H4 (cell line): ENCODE measurements around the gene MSRB1. TPM values are rescaled to one million over a fixed set of nuclear protein-coding genes. Genes with fewer than 3 reads are reported as not detected.

Source experiments
- DNase-seq: peaks from one replicate; pipeline ENCODE4 v3.0.0-alpha.2; 2015; ENCODE audit warnings: low spot score
- total RNA-seq: library from RNA; depleted of rRNA; stranded (reverse); fragments of >200 nt; shearing (Covaris generic); gene quantifications from 2 replicates; pipeline ENCODE4 v1.2.3, GENCODE V29; 2014; rRNA removed

The MSRB1 gene, protein sequence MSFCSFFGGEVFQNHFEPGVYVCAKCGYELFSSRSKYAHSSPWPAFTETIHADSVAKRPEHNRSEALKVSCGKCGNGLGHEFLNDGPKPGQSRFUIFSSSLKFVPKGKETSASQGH
- total RNA-seq, result 25.3 and 32.7 TPM in 2 replicates

DNA sequence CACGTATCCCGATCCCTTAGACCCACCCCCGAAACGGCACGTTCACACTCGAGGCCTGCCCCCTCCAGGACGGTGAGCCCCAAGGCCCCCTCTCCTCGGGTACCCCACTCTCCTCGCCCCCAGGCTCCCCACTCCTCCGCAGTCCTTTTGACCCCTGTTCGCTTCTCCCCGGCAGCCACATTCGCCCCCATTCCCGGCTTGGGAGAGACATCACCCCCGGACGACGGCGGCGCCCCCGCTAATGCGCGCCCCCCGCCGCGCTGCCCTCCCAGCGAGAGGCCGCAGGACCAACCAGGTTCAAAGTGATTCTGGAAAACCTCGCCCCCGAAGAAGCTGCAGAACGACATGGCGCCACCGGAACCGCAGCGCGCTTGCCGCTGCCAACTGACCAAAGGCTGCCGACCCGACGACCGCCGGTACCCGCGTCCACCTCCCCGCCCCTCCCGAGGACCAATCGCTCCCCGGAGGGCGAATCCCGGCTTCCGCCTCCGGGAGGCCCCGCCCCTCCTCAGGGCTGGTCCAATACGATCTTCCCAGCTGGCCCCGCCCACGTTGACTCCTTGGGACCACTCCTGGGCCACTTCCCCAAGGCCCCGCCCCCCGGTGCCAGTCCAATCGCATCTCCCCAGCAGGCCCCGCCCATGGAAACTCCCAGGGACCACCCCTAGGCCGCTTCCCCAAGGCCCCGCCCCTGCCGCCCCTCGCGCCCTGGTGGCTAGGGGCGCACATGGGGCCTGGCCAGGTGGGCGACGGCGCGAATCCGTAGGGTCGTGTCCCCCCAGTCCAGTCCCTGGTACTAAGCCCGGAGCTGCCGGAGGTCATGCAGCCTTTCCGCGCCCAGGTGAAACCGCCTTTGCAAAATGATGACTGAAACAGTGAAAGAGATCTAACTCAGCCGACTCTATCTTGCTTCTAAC is at the start of gene MSRB1:
Gene MSRB1 (minus strand): TSS at position 390 of the 917 bp plus-strand sequence. CDS start 43 bp downstream, at position 347.
- peak; percentile 97 for DNase-seq

- no peak for DNase-seq
Observed at GRCh38 chr16:1991948-1992703, 49.1 kb upstream of the MSRB1 start.

DNA sequence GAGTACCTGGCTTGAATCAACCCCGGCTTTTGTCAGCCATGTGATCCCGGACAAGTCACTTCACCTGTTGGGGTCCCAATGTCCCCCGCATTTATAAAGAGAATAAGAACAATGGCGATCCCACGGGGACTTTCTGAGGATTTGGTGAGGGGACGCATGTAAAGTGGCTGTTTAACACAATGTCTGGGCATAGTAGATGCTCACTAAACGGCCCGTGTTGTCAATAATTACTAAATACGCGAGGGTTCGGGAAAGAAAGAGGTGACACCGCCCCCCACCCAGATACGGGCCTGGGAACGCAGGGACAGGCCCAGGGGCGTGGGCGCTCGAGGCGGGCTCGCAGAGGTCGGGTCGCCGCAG is 48.6 kb upstream of the MSRB1 start:
- DNase-seq, result no peak

- no peak for DNase-seq
Observed at GRCh38 chr16:1991135-1991551, 48.1 kb upstream of the MSRB1 start.

DNA sequence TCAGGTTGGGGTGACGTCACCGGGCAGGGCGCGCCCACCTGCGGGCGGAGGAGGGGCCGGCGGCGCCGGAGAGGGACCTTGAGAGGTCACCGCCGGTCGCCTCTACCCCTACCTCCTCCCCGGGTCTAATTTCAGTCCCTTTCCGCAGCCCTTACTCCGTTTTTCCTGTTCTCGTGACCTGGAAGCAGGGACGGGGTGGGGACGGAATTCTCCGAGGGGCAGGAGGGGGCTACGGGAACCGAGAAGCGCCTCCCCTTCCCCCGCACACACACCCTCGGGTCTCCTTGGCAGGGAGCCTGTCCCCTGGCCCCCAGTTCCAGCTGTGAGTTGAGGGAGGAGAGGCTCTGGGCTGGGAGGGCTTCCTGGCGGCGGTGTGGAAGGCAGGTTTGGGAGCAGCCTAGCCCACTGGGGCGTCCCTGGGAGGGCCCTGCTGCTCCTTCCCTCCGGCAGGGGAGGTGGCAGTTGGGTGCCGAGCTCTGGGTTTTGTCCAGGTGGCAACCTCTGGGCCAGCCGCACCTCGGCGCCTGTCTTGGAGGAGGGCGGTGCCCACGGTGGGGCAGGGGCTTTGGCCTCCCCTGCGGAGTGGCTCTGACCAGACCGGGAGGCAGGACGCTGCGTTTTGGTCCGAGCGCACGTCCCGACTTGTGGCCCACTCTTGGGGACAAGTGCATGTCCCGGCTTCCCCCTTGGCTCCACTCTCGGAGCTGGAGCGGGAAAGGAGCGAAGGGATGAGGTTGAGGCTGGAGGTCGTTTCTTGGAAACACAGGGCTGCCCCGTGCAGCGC is 47.5 kb upstream of the MSRB1 start:
- DNase-seq, result no peak

DNA sequence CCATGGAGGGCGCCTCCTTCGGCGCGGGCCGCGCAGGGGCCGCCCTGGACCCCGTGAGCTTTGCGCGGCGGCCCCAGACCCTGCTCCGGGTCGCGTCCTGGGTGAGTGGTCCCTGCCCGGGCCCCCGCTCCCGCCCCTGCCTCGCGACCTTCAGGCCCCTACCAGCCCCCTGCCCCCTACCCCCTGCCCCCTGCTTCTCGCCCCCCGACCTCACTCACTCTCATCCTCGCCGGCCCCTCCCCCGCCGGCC is 47.0 kb upstream of the MSRB1 start:
- DNase-seq, result no peak

GRCh38 chr16:1989209-1990100 is 46.5 kb upstream of the MSRB1 start, which contains the start of gene SYNGR3:
TSS of gene SYNGR3 (plus strand) at chr16:1989970. CDS start at chr16:1990103, 133 bp downstream.
- DNase-seq, result no peak

GRCh38 chr16:1987198-1987597 is 44.2 kb upstream of the MSRB1 start:
- DNase-seq, result no peak

DNA sequence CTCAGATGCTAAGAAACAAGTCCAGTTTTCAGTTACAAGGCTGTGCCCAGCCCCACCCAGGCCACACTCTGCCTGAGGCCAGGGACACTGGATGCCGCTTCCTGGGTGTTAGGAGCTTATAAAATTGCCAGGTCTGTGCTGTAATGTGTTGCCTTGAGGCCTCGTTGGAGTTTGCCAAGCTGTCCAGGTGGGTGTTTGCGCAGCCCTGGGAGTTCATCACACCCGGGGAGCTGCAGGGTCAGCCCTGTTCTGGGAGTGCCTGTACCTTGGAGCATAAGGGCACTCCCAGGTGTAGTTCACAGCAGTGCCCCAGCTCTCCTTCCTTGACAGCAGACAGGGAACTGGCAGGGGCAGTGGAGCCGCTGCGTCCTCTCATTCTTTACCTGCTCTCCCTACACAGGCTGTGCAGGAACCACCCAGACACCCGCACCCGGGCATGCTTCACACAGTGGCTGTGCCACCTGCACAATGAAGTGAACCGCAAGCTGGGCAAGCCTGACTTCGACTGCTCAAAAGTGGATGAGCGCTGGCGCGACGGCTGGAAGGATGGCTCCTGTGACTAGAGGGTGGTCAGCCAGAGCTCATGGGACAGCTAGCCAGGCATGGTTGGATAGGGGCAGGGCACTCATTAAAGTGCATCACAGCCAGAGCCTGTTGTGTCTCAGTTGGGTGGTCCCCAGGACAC is 42.6 kb upstream of the MSRB1 start:
- DNase-seq, result no peak

GRCh38 chr16:1984347-1985225 is 41.6 kb upstream of the MSRB1 start:
- DNase-seq, result no peak

DNA sequence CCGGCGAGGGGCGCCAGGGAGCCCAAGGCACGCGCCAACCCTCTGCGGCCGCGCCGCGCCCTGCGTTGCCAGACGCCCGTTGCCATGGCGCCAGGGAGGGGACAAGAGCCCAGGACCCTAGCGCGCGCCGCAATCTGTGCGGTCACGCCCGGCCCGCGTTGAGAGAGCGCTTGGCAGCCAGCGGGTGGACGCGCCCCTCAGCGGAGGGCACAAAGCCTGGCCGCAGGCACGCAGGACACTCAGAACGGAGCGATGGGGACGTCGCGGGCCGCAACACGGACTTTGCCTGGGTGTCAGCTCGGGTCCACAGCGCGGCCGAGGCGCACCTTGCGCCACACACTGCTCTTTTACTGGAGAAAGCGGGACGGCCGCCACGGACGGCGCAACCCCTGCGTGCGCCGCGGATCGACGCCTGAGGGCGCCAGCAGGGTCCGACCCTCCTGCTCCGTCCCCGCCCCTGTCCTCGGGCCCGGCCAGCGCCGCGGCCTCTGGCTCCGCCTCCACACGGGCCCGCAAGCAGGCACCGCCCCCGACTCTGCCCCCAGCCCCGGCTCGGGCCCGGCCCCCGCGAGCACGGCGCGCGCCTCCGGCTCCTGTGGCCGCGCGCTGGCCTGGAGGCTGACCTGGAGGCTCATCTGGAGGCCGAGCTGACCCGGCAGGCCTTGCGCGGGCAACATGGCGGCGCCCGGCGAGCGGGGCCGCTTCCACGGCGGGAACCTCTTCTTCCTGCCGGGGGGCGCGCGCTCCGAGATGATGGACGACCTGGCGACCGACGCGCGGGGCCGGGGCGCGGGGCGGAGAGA is 40.7 kb upstream of the MSRB1 start, which contains the start of gene GFER:
Gene GFER (plus strand): TSS at position 650 of the 803 bp plus-strand sequence. CDS start 26 bp downstream, at position 676.
- peak; percentile 77 for DNase-seq

- DNase-seq, result no peak
Observed at GRCh38 chr16:1982991-1983543, 40.1 kb upstream of the MSRB1 start.

GRCh38 chr16:1982013-1982433 is 39.0 kb upstream of the MSRB1 start:
- DNase-seq, result no peak

DNA sequence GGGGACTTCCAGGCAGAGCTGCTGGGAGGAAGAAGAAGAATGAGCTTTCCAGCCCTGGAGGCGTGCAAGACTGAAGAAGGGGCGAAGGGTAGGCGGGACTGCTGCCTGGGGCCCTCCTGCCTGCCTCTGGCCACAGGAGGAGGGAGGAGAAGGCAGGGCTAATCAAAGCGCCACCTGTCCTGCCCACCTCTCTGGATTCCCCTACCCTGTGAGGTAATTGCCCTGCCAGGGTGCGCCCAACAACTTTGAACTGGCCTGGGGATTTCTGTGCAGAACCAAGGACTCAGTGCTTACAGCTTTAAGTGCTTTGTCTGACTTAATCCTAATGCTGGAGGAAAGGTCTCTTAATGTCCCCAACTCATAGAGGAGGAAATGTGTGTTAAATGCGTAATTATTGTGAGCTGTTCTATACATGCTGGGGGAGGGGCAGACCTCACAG is 38.4 kb upstream of the MSRB1 start, which contains the start of gene NOXO1:
Gene NOXO1 (minus strand): TSS at position 72 of the 439 bp plus-strand sequence. CDS start 290 bp downstream, outside the sequence.
- no peak for DNase-seq

GRCh38 chr16:1980770-1981087 is 37.7 kb upstream of the MSRB1 start:
- DNase-seq, result no peak

DNA sequence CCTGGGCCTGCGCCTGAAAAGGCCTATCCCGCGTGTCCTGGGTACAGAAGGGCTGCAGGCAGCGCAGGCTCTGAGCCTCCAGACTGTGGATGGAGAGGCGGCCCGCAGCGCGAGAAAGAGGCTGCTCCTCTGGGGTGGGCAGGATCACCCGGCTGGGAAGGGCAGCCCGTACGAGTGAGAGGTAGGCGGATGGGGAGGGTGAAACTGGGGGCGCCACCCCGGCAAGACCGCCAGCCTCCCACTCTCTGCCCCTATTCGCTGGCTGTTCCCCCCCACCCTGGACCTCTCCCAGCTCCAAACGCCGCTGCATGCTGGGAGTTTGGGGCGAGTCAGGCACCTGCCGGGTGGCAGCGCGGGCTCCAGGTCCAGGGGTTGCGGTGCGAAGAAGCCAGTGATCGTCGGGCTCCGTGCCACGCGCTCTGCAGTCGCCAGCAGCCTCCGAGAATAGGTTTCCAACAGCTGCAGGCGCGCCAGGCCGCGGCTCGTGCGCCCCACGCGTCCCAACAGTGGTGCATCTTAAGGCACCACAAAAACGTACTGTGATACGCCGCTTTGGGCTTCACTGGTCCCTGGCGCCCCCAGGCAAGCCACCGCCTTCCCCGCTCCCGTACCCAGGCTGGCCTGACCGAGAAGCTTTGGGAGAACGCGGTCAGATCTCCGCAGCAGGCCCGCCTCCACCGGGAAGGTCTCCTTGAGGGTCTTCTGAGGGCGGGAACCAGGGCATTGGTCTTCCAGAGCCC is 37.2 kb upstream of the MSRB1 start:
- no peak for DNase-seq
